Middle frontal gyrus (tissue), 1 donor: ENCODE data around the gene ELMO1.

ENCODE experiments used
- DNase-seq: peaks from one replicate; pipeline ENCODE4 v3.0.0-alpha.2; 2015; ENCODE audit warnings: low spot score; ENCODE audit errors: extremely low spot score

The ELMO1 gene

GRCh38 chr7:37467002-37467401, 18.3 kb upstream of the ELMO1 start:
- no peak for DNase-seq

GRCh38 chr7:37462138-37462537, 13.5 kb upstream of the ELMO1 start:
- DNase-seq, result no peak

- DNase-seq, result no peak
Observed at GRCh38 chr7:37455081-37455480, 6.4 kb upstream of the ELMO1 start.

GRCh38 chr7:37452346-37452745, 3.7 kb upstream of the ELMO1 start:
- no peak for DNase-seq

GRCh38 chr7:37450035-37450434, 1.4 kb upstream of the ELMO1 start:
- DNase-seq, result no peak

- no peak for DNase-seq
Observed at GRCh38 chr7:37449621-37450020, 957 bp upstream of the ELMO1 start.

- DNase-seq, result no peak
Observed at GRCh38 chr7:37448011-37448635, 541 bp downstream of the ELMO1 start.

GRCh38 chr7:37446371-37446770, 2.3 kb downstream of the ELMO1 start:
- DNase-seq, result no peak

- no peak for DNase-seq
Observed at GRCh38 chr7:37445790-37446189, 2.9 kb downstream of the ELMO1 start.

- DNase-seq, result no peak
Observed at GRCh38 chr7:37445064-37445723, 3.5 kb downstream of the ELMO1 start.

- no peak for DNase-seq
Observed at GRCh38 chr7:37443627-37444026, 5.0 kb downstream of the ELMO1 start.

GRCh38 chr7:37442268-37442667, 6.4 kb downstream of the ELMO1 start:
- DNase-seq, result no peak

- no peak for DNase-seq
Observed at GRCh38 chr7:37441816-37442215, 6.8 kb downstream of the ELMO1 start.

- no peak for DNase-seq
Observed at GRCh38 chr7:37441386-37441760, 7.3 kb downstream of the ELMO1 start.

- no peak for DNase-seq
Observed at GRCh38 chr7:37440738-37441385, 7.8 kb downstream of the ELMO1 start.

- no peak for DNase-seq
Observed at GRCh38 chr7:37439653-37440026, 9.0 kb downstream of the ELMO1 start.

- DNase-seq, result no peak
Observed at GRCh38 chr7:37438906-37439652, 9.6 kb downstream of the ELMO1 start.

GRCh38 chr7:37435156-37435855, 13.4 kb downstream of the ELMO1 start:
- DNase-seq, result no peak

- no peak for DNase-seq
Observed at GRCh38 chr7:37434529-37434928, 14.1 kb downstream of the ELMO1 start.

GRCh38 chr7:37433166-37433565, 15.5 kb downstream of the ELMO1 start:
- no peak for DNase-seq

- DNase-seq, result no peak
Observed at GRCh38 chr7:37432281-37432920, 16.3 kb downstream of the ELMO1 start.
